GM12892 (cell line): Measurements from ENCODE around the gene LMCD1.

ENCODE experiments used
- DNase-seq: peaks from one replicate; pipeline ENCODE4 v3.0.0; 2011; ENCODE audit not compliant: insufficient read length
- FAIRE-seq: peaks from 2 replicates; lab custom pipeline; 2011; peaks lifted over from hg19 to GRCh38; lab: Jason Lieb, UNC
- POLR2A ChIP-seq: IDR thresholded peaks from 2 replicates; pipeline ENCODE4 v1.6.1; 2011; ENCODE audit warnings: low read depth, low read length, control low read depth
- POLR2AphosphoS5 ChIP-seq: IDR thresholded peaks from 2 replicates; pipeline ENCODE4 v1.6.1; 2011; ENCODE audit warnings: low read depth, low read length, control low read depth
- TAF1 ChIP-seq: IDR thresholded peaks from 2 replicates; pipeline ENCODE4 v1.6.1; 2011; ENCODE audit warnings: low read depth, mild to moderate bottlenecking, control low read depth, low read length, borderline replicate concordance

LMCD1 gene

GRCh38 chr3:8621141-8621540 is 119.5 kb downstream of the LMCD1 start:
- no peak for FAIRE-seq
- TF ChIP-seq TAF1 (no peak), POLR2AphosphoS5 (no peak), POLR2A (no peak)
- no peak for DNase-seq

- FAIRE-seq, result no peak
- no peak for DNase-seq
- TF ChIP-seq TAF1, result no peak
- no peak for TF ChIP-seq POLR2A
- TF ChIP-seq POLR2AphosphoS5, result no peak
Observed at GRCh38 chr3:8621872-8622271, 120.2 kb downstream of the LMCD1 start.

- peak; percentile 92 for FAIRE-seq
- DNase-seq, result peak; percentile 80
- no peak for TF ChIP-seq POLR2A
- no peak for TF ChIP-seq POLR2AphosphoS5
Observed at GRCh38 chr3:8622873-8623691, 121.5 kb downstream of the LMCD1 start.

GRCh38 chr3:8623741-8624140 is 122.1 kb downstream of the LMCD1 start:
- no peak for TF ChIP-seq TAF1
- FAIRE-seq, result no peak
- DNase-seq, result no peak
